SU-DHL-6 (cell line): ENCODE measurements around the gene HECW1.

ENCODE experiments used
- EZH2phosphoT487 ChIP-seq: fragments of 200-600 bp; sonication (generic), shearing (Covaris generic); conservative IDR thresholded peaks from 2 replicates; pipeline ENCODE4 v1.6.1; 2018; ENCODE audit warnings: mild to moderate bottlenecking, antibody characterized with exemption, low read length, moderate library complexity, mixed read lengths
- TF ChIP-seq, protein P1 (sequence below): fragments of 200-600 bp; sonication (generic); IDR thresholded peaks from one replicate; pipeline ENCODE4 v1.5.1; 2017; ENCODE audit warnings: antibody characterized with exemption, mild to moderate bottlenecking, low read length, moderate library complexity; ENCODE audit not compliant: insufficient read depth, poor library complexity, severe bottlenecking

- TF ChIP-seq, protein P1, sequence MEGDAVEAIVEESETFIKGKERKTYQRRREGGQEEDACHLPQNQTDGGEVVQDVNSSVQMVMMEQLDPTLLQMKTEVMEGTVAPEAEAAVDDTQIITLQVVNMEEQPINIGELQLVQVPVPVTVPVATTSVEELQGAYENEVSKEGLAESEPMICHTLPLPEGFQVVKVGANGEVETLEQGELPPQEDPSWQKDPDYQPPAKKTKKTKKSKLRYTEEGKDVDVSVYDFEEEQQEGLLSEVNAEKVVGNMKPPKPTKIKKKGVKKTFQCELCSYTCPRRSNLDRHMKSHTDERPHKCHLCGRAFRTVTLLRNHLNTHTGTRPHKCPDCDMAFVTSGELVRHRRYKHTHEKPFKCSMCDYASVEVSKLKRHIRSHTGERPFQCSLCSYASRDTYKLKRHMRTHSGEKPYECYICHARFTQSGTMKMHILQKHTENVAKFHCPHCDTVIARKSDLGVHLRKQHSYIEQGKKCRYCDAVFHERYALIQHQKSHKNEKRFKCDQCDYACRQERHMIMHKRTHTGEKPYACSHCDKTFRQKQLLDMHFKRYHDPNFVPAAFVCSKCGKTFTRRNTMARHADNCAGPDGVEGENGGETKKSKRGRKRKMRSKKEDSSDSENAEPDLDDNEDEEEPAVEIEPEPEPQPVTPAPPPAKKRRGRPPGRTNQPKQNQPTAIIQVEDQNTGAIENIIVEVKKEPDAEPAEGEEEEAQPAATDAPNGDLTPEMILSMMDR = no peak
- no peak for TF ChIP-seq EZH2phosphoT487
Observed at GRCh38 chr7:43112941-43113621, 634 bp downstream of the HECW1 start.
